Adrenal gland (tissue), 12 donors: Measurements from ENCODE around the gene SORCS3. TPM values are rescaled to one million over a fixed set of nuclear protein-coding genes. Genes with fewer than 3 reads are reported as not detected.

Experiments used
- DNase-seq, 7 donors: peaks; one replicate each; pipeline ENCODE4 v3.0.0-alpha.2; 2019 to 2020
- H3K27ac ChIP-seq, 5 donors: fragments of 200-600 bp; sonication (generic) in 4 of 5; 1 replicate in 3 of 5; 2 replicates in 2 of 5; pipeline versions ENCODE4 v1.5.1 to v1.8.0; 2016 to 2020; ENCODE audit warnings: mild to moderate bottlenecking in 1 of 5
- H3K27me3 ChIP-seq: fragments of 200-600 bp; 2 replicates; pipeline ENCODE4 v1.8.0; 2021
- H3K36me3 ChIP-seq, 2 donors: fragments of 200-600 bp; replicated peaks in 1 of 2; 1 replicate in 1 of 2; 2 replicates in 1 of 2; pipeline versions ENCODE4 v1.5.1 to v1.8.0; 2018 to 2022
- H3K4me1 ChIP-seq, 2 donors: fragments of 200-600 bp; replicated peaks in 1 of 2; 1 replicate in 1 of 2; 2 replicates in 1 of 2; pipeline versions ENCODE4 v1.5.1 to v1.8.0; 2018 to 2021
- H3K4me3 ChIP-seq, 4 donors: fragments of 200-600 bp; sonication (generic) in 3 of 4; one replicate each; pipeline ENCODE4 v1.5.1; 2016 to 2018
- H3K9me3 ChIP-seq, 3 donors: fragments of 200-600 bp; sonication (generic) in 1 of 3; replicated peaks in 1 of 3; 1 replicate in 2 of 3; 2 replicates in 1 of 3; pipeline versions ENCODE4 v1.5.1 to v1.8.0; 2016 to 2021
- CTCF ChIP-seq, 6 experiments: fragments of 450-650 bp in 4 of 6; fragments of 200-600 bp in 2 of 6; sonication (generic) in 1 of 6; IDR thresholded peaks; 1 replicate in 5 of 6; 2 replicates in 1 of 6; pipeline versions ENCODE4 v1.5.1 to v1.8.0; 2016 to 2021; ENCODE audit warnings: antibody characterized with exemption in 6 of 6, mild to moderate bottlenecking in 2 of 6, moderate library complexity in 1 of 6
- POLR2A ChIP-seq, 2 donors: fragments of 450-650 bp; IDR thresholded peaks; one replicate each; pipeline ENCODE4 v1.6.1; 2017; ENCODE audit warnings: antibody characterized with exemption in 2 of 2, mild to moderate bottlenecking in 2 of 2, moderate library complexity in 1 of 2
- WGBS, 4 donors: extraction: QIAGEN DNeasy Blood & Tissue Kit in 2 of 4; methylation state at CpG; one replicate each; pipeline versions ENCODE4 v1.1.5 to v1.1.7; 2013 to 2017; 5-methylcytosine and 5-hydroxymethylcytosine counted together
- intact Hi-C, 2 donors: fragments of 100-400 bp; cut with DNase I; formaldehyde crosslinking; loops; one replicate each; pipeline versions ENCODE4 v1.14.1 to v1.15.0; 2022 to 2023
- polyA plus RNA-seq, 3 donors: library from polyadenylated mRNA; stranded (reverse); fragments of 200-250 nt in 2 of 3; fragments of 350-450 nt in 1 of 3; fragmentation: Illumina TruSeq in 1 of 3; extraction: RNeasy Lipid Tissue Mini Kit (QIAGEN cat#74804) in 1 of 3; gene quantifications; one replicate each; pipeline ENCODE4 v1.2.3, GENCODE V29; 2013 to 2014
- total RNA-seq, 9 donors: library from RNA; depleted of rRNA in 4 of 9; stranded (reverse); fragments of >200 nt in 4 of 9; fragments of 120-200 nt in 1 of 9; fragmentation: NEBNext Ultra II Directional in 1 of 9; extraction: Animal tissue kit (Norgen Biotek cat#: 25700) in 1 of 9; gene quantifications; one replicate each; pipeline versions ENCODE4 v1.1.0 to v1.2.4, GENCODE V29; 2013 to 2023
- donor health status: healthy with polysubstance abuse.
- donor health status: Bipolar disorder and iron deficiency.
- donor health status: DM: yes; HTN: yes; CAD: no.
- donor health status: DM: no; HTN: no; CAD: no.
- donor health status: DM: no; HTN: no; CAD: no.
- donor health status: DM: yes; HTN: yes; CAD: no.

Gene SORCS3
- total and polyA plus RNA-seq, 12 donors: 0.22 to 3.4 (median 1.2) TPM; not detected in 2

DNA sequence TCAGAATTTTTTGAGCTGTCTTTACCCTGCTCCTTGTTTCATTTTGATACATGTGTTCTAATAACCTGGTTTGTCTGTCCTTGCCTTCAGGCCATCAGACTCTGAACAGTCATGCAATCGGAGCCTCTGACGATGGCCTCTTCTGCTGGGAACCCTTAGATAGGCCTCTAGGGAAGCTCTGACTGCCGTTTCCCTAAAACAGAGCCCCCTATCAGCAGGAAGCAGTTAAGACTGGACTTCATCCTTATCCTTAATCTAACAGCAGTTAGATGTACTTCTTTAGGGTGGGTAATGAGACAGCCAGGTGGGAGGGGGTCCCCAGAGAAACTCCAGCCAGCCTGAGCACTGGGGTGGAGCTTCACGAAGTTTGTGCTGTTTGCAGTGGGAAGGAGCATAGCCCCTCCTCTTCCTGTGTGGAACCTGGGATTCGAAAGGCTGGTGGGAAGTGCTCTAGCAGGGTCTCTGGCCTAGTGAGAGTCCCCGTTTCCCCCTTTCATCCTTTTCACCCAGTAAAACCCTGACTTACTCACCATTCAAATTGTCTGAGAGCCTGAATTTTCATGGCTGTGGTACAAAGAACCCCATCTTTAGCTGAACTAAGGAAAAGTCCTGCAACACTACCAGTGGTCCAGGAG is 28.4 kb upstream of the SORCS3 start:
- Histone ChIP-seq H3K27ac (no peak overlapping the region), H3K4me1 (no peaks in the 10 kb centered on the region), H3K9me3 (no peaks in the 10 kb centered on the region), H3K27me3 (no peaks in the 10 kb centered on the region), H3K4me3 (no peak overlapping the region), H3K36me3 (no peaks in the 10 kb centered on the region)
- intact Hi-C loops: no loop called here
- DNase-seq: no peak
- no peak for TF ChIP-seq POLR2A (IDR thresholded peaks at IDR 0.05)
- TF ChIP-seq CTCF (IDR thresholded peaks at IDR 0.05): no peak
- 42 to 55% (median 46%) methylated on average over 5 to 6 of the region's 6 CpGs for WGBS, 4 donors

- Histone ChIP-seq H3K9me3 (no peaks in the 10 kb centered on the region), H3K4me1 (no peaks in the 10 kb centered on the region), H3K36me3 (no peaks in the 10 kb centered on the region), H3K4me3 (no peak overlapping the region), H3K27ac (no peak overlapping the region), H3K27me3 (no peaks in the 10 kb centered on the region)
- no peak for DNase-seq
- WGBS, 4 donors: 65 to 82% (median 75%) methylated on average over 2 of the region's 2 CpGs
- no peak for TF ChIP-seq CTCF (IDR thresholded peaks at IDR 0.05)
- no peak for TF ChIP-seq POLR2A (IDR thresholded peaks at IDR 0.05)
- intact Hi-C loops: no loop called here
Measured at GRCh38 chr10:104613406-104613805, 27.7 kb upstream of the SORCS3 start.

DNA sequence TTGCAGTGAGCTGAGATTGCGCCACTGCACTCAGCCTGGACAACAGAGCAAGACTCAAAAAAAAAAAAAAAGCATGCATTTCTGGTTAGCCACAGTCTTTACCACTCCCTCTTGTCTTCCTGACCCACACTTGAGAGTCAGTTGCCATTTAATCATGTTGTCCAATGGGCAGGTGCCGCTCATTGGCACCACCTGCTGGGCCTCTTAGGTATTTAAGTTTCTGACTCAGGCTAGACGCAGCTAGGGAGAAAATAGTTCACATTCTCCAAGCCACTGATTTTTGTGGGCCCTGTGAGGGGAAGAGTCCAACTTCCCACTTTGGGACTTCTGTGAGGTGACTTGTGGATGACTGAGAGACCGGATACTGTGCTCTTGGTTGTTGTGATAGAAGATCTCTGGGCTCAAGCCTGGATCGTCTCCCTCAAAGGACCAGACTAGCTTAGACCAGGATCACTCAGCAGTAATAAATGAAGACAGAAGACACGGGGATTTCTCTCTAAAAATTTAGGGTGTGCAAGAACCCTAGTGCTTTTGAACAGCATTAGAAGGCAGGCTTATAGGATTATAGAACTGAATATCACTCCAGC is 26.8 kb upstream of the SORCS3 start:
- Histone ChIP-seq H3K27ac (no peak overlapping the region), H3K4me1 (no peaks in the 10 kb centered on the region), H3K36me3 (no peaks in the 10 kb centered on the region), H3K9me3 (no peaks in the 10 kb centered on the region), H3K27me3 (no peaks in the 10 kb centered on the region), H3K4me3 (no peak overlapping the region)
- intact Hi-C loops: no loop called here
- peak in 5 of 7 donors; percentile 23 to 55 (median 28) for DNase-seq
- TF ChIP-seq POLR2A (IDR thresholded peaks at IDR 0.05) (no peak), CTCF (IDR thresholded peaks at IDR 0.05) (peak; percentile 28 to 57 (median 49))
- WGBS, 4 donors: 65 to 68% (median 66%) methylated on average over 6 of the region's 6 CpGs

GRCh38 chr10:104615136-104615535 is 26.0 kb upstream of the SORCS3 start:
- TF ChIP-seq POLR2A (IDR thresholded peaks at IDR 0.05) (no peak), CTCF (IDR thresholded peaks at IDR 0.05) (no peak)
- H3K36me3 ChIP-seq: no peaks in the 10 kb centered on the region
- H3K27me3 ChIP-seq: no peaks in the 10 kb centered on the region
- no peak overlapping the region for H3K4me3 ChIP-seq
- WGBS, 4 donors: 69 to 88% (median 79%) methylated on average over 2 of the region's 2 CpGs
- no peak overlapping the region for H3K27ac ChIP-seq
- no peaks in the 10 kb centered on the region for H3K9me3 ChIP-seq
- H3K4me1 ChIP-seq: no peaks in the 10 kb centered on the region
- intact Hi-C loops: no loop called here
- DNase-seq: no peak
